Measurements from ENCODE around the gene ASXL2. TPM values are rescaled to one million over a fixed set of nuclear protein-coding genes. Genes with fewer than 3 reads are reported as not detected.

The ASXL2 gene
- total RNA-seq, 6 donors from 2014 or later: 15.5 to 34.9 (median 25.6) TPM

GRCh38 chr2:25777077-25777476 is 101.2 kb downstream of the ASXL2 start:
- DNase-seq: no peak
- WGBS, 2 donors: 96 to 100% methylated on average over 5 of the region's 5 CpGs
- ATAC-seq (ENCODE audit: low FRiP score in 2 of 2): no peak

GRCh38 chr2:25772078-25772477 is 106.2 kb downstream of the ASXL2 start:
- whole genome bisulfite sequencing, 2 donors: 97% methylated on average over 4 of the region's 4 CpGs
- Histone ChIP-seq H3K4me1 (no peaks in the 10 kb centered on the region), H3K36me3 (peaks cover 3 to 41% (median 24%) of the 10 kb centered on the region in 4 donors), H3K27me3 (no peaks in the 10 kb centered on the region), H3K9me3 (no peaks in the 10 kb centered on the region), H3K27ac (no peak overlapping the region), H3K4me3 (no peak overlapping the region)
- TF ChIP-seq POLR2A (IDR thresholded peaks at IDR 0.05) (no peak), EP300 (IDR thresholded peaks at IDR 0.05) (no peak), CTCF (IDR thresholded peaks at IDR 0.05) (no peak), POLR2AphosphoS5 (IDR thresholded peaks at IDR 0.05) (no peak)
- DNase-seq (no peak), ATAC-seq (ENCODE audit: low FRiP score in 2 of 2) (no peak)

More at GRCh38 chr2:25777077-25777476, 101.2 kb downstream of the ASXL2 start:
- no peak overlapping the region for H3K27ac ChIP-seq
- H3K36me3 ChIP-seq: no peaks in the 10 kb centered on the region
- H3K4me1 ChIP-seq: no peaks in the 10 kb centered on the region
- no peak for TF ChIP-seq EP300 (IDR thresholded peaks at IDR 0.05)
- H3K27me3 ChIP-seq: no peaks in the 10 kb centered on the region
- no peaks in the 10 kb centered on the region for H3K9me3 ChIP-seq
- H3K4me3 ChIP-seq: no peak overlapping the region

- Histone ChIP-seq H3K27me3 (no peaks in the 10 kb centered on the region), H3K36me3 (peaks cover 3 to 32% (median 16%) of the 10 kb centered on the region in 4 donors), H3K27ac (no peak overlapping the region), H3K4me3 (no peak overlapping the region), H3K9me3 (no peaks in the 10 kb centered on the region), H3K4me1 (no peaks in the 10 kb centered on the region)
- WGBS, 2 donors: 97% methylated on average over 1 of the region's 1 CpG
- ATAC-seq (ENCODE audit: low FRiP score in 2 of 2) (no peak), DNase-seq (no peak)
- TF ChIP-seq EP300 (IDR thresholded peaks at IDR 0.05) (no peak), CTCF (IDR thresholded peaks at IDR 0.05) (no peak), POLR2AphosphoS5 (IDR thresholded peaks at IDR 0.05) (no peak), POLR2A (IDR thresholded peaks at IDR 0.05) (no peak)
These were observed 114.7 kb downstream of the ASXL2 start for GRCh38 chr2:25763575-25763974.

- H3K4me3 ChIP-seq: no peak overlapping the region
- TF ChIP-seq POLR2AphosphoS5 (IDR thresholded peaks at IDR 0.05) (no peak), POLR2A (IDR thresholded peaks at IDR 0.05) (no peak), CTCF (IDR thresholded peaks at IDR 0.05) (no peak), EP300 (IDR thresholded peaks at IDR 0.05) (no peak)
- no peak for ATAC-seq (ENCODE audit: low FRiP score in 2 of 2)
These were observed 118.0 kb downstream of the ASXL2 start for GRCh38 chr2:25760297-25760696.

GRCh38 chr2:25758348-25758747 is 119.9 kb downstream of the ASXL2 start:
- H3K9me3 ChIP-seq: no peaks in the 10 kb centered on the region
- DNase-seq (no peak), ATAC-seq (ENCODE audit: low FRiP score in 2 of 2) (no peak)
- TF ChIP-seq POLR2A (IDR thresholded peaks at IDR 0.05) (no peak), CTCF (IDR thresholded peaks at IDR 0.05) (no peak), EP300 (IDR thresholded peaks at IDR 0.05) (no peak), POLR2AphosphoS5 (IDR thresholded peaks at IDR 0.05) (no peak)
- no peak overlapping the region for H3K4me3 ChIP-seq
- 86% methylated on average over 1 of the region's 1 CpG for WGBS, 2 donors
- H3K27ac ChIP-seq: peak overlapping the region in 1 of 4 donors; percentile 16
- H3K4me1 ChIP-seq: peaks cover 0 to 4% (median 2%) of the 10 kb centered on the region in 4 donors
- no peaks in the 10 kb centered on the region for H3K27me3 ChIP-seq
- H3K36me3 ChIP-seq: peaks cover 0 to 47% (median 16%) of the 10 kb centered on the region in 4 donors

More at GRCh38 chr2:25760297-25760696, 118.0 kb downstream of the ASXL2 start:
- WGBS, 2 donors: 100% methylated on average over 1 of the region's 1 CpG
- Histone ChIP-seq H3K4me1 (peaks cover 0 to 4% (median 2%) of the 10 kb centered on the region in 4 donors), H3K27ac (no peak overlapping the region), H3K36me3 (peaks cover 0 to 28% (median 8%) of the 10 kb centered on the region in 4 donors), H3K9me3 (no peaks in the 10 kb centered on the region), H3K27me3 (no peaks in the 10 kb centered on the region)
- no peak for DNase-seq

Measured in upper lobe of left lung (tissue), 6 donors.